ENCODE data around the gene FGF7.

Gene FGF7

DNA sequence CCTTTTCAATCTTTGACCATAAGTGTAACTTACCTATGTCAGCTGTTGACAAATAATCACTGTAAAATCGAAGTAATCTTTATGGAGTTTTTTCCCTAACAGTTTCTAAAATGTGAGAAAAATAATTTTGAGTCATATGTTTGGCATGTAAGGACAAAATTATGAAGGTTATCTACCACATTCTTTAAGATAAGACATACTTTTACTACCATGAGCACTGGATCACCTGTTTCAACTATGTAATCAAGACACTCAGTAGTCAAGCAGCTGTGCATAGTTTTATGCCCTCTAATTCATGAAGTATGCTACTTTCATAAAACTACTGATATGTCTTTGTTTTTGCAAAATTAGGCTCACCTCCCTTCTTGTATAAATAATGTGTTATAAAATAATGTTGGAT, 12.1 kb downstream of the FGF7 start:
- ATAC-seq (ENCODE audit: low read depth), result peak; percentile 61; the same call in 1 of the 3 replicates
- Histone ChIP-seq H3K27me3 (ENCODE audit: insufficient read depth, poor library complexity, severe bottlenecking) (no peaks in the 10 kb centered on the region), H3K4me3 (ENCODE audit: severe bottlenecking) (no peak overlapping the region), H3K27ac (ENCODE audit: poor library complexity, severe bottlenecking) (no peak overlapping the region), H3K4me1 (ENCODE audit: insufficient read depth, poor library complexity, severe bottlenecking) (no peaks in the 10 kb centered on the region), H3K9me3 (ENCODE audit: severe bottlenecking) (no peaks in the 10 kb centered on the region), H3K36me3 (ENCODE audit: low read depth) (no peaks in the 10 kb centered on the region)
- no peak for DNase-seq (ENCODE audit: low spot score)
- TF ChIP-seq CTCF (IDR thresholded peaks at IDR 0.05; ENCODE audit: poor library complexity, severe bottlenecking), result no peak

GRCh38 chr15:49436751-49437150, 13.7 kb downstream of the FGF7 start:
- DNase-seq (ENCODE audit: low spot score), result no peak
- H3K27me3 ChIP-seq (ENCODE audit: insufficient read depth, poor library complexity, severe bottlenecking), result no peaks in the 10 kb centered on the region
- H3K27ac ChIP-seq (ENCODE audit: poor library complexity, severe bottlenecking), result no peak overlapping the region
- no peak overlapping the region for H3K4me3 ChIP-seq (ENCODE audit: severe bottlenecking)
- no peaks in the 10 kb centered on the region for H3K36me3 ChIP-seq (ENCODE audit: low read depth)
- TF ChIP-seq CTCF (IDR thresholded peaks at IDR 0.05; ENCODE audit: poor library complexity, severe bottlenecking), result no peak
- no peak for ATAC-seq (ENCODE audit: low read depth)
- H3K4me1 ChIP-seq (ENCODE audit: insufficient read depth, poor library complexity, severe bottlenecking), result no peaks in the 10 kb centered on the region
- no peaks in the 10 kb centered on the region for H3K9me3 ChIP-seq (ENCODE audit: severe bottlenecking)

GRCh38 chr15:49438962-49439631, 16.1 kb downstream of the FGF7 start:
- DNase-seq (ENCODE audit: low spot score) (no peak), ATAC-seq (ENCODE audit: low read depth) (no peak)
- Histone ChIP-seq H3K27me3 (ENCODE audit: insufficient read depth, poor library complexity, severe bottlenecking) (no peaks in the 10 kb centered on the region), H3K9me3 (ENCODE audit: severe bottlenecking) (no peaks in the 10 kb centered on the region), H3K36me3 (ENCODE audit: low read depth) (no peaks in the 10 kb centered on the region), H3K4me3 (ENCODE audit: severe bottlenecking) (no peak overlapping the region), H3K27ac (ENCODE audit: poor library complexity, severe bottlenecking) (no peak overlapping the region), H3K4me1 (ENCODE audit: insufficient read depth, poor library complexity, severe bottlenecking) (no peaks in the 10 kb centered on the region)
- TF ChIP-seq CTCF (IDR thresholded peaks at IDR 0.05; ENCODE audit: poor library complexity, severe bottlenecking), result no peak

DNA sequence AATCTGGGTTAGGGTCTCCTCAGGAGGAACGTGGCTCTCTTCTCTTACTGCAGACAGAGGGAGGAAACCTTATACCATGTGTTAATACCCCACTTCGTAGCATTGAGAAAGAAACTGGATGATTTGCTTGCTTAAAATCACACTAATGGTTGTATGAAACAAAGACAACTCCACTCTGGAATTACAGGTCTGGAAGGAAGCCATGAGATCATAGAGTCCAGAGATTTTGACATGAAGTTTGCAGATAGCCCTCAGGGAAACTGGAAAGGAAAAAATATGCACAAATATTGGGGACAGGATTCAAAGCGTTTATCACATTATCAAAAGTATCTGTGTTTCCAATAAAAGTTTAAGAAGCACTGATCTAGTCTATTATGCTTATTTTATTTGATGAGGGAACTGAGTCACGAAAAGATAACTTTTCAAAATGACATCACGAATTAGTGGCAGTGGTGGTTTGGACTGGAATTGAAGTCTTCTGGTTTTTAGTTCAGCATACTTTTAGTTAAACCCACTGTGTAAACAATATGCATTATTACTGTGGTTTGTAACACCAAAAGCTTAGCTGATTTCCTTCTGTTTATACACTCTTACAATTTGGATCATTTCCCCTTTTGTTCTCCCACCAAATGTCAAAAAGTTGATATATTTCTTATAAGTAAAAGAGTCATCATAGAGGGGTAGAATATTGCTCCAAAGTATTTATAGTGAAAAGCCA, 16.8 kb downstream of the FGF7 start:
- Histone ChIP-seq H3K4me1 (ENCODE audit: insufficient read depth, poor library complexity, severe bottlenecking) (no peaks in the 10 kb centered on the region), H3K27ac (ENCODE audit: poor library complexity, severe bottlenecking) (no peak overlapping the region), H3K4me3 (ENCODE audit: severe bottlenecking) (no peak overlapping the region), H3K27me3 (ENCODE audit: insufficient read depth, poor library complexity, severe bottlenecking) (no peaks in the 10 kb centered on the region), H3K36me3 (ENCODE audit: low read depth) (no peaks in the 10 kb centered on the region), H3K9me3 (ENCODE audit: severe bottlenecking) (no peaks in the 10 kb centered on the region)
- ATAC-seq (ENCODE audit: low read depth) (no peak), DNase-seq (ENCODE audit: low spot score) (no peak)
- TF ChIP-seq CTCF (IDR thresholded peaks at IDR 0.05; ENCODE audit: poor library complexity, severe bottlenecking), result no peak

DNA sequence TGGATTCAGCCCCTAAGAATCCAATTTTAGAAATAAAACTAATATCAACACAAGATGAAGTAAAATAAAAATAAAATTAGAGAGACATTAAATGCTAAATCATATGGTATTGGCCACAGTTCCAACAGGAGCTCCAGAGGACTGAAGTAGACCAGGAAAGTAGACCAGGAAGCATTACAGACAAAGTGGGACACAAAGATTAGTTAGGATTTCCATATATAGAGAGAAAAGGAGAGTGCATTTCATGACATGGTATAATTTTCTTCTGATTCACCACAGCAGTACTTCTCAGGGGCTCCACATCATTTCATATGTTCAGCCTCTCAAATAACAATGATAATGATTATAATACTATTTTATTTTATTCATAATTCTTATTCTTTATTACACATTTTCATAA, 18.3 kb downstream of the FGF7 start:
- H3K4me3 ChIP-seq (ENCODE audit: severe bottlenecking), result no peak overlapping the region
- no peaks in the 10 kb centered on the region for H3K4me1 ChIP-seq (ENCODE audit: insufficient read depth, poor library complexity, severe bottlenecking)
- no peak for ATAC-seq (ENCODE audit: low read depth)
- no peaks in the 10 kb centered on the region for H3K9me3 ChIP-seq (ENCODE audit: severe bottlenecking)
- no peak for TF ChIP-seq CTCF (IDR thresholded peaks at IDR 0.05; ENCODE audit: poor library complexity, severe bottlenecking)
- no peak for DNase-seq (ENCODE audit: low spot score)
- H3K36me3 ChIP-seq (ENCODE audit: low read depth), result no peaks in the 10 kb centered on the region
- H3K27me3 ChIP-seq (ENCODE audit: insufficient read depth, poor library complexity, severe bottlenecking), result no peaks in the 10 kb centered on the region
- no peak overlapping the region for H3K27ac ChIP-seq (ENCODE audit: poor library complexity, severe bottlenecking)
